Measurements from ENCODE around the gene HSPA1B.
"Not testable (repeated sequence)": the region's sequence is repeated elsewhere in the genome, so short reads cannot be mapped to it uniquely, and the experiment has no call there.

- not testable (repeated sequence) for TF ChIP-seq CTCF, POLR2A (IDR thresholded peaks at IDR 0.05)
These were observed 41.1 kb downstream of the HSPA1B start for GRCh38 chr6:31868658-31868971.

Data from tibial nerve (tissue), 3 donors.